NOMO-1 treated with DMSO at 0.1 percent for 48 hours (cell line): ENCODE measurements around the gene SLITRK1.

Source experiments
- DNase-seq: peaks from one replicate; lab custom pipeline; 2025; ENCODE audit not compliant: unreplicated experiment; lab: John Stamatoyannopoulos, UW

Gene SLITRK1

DNA sequence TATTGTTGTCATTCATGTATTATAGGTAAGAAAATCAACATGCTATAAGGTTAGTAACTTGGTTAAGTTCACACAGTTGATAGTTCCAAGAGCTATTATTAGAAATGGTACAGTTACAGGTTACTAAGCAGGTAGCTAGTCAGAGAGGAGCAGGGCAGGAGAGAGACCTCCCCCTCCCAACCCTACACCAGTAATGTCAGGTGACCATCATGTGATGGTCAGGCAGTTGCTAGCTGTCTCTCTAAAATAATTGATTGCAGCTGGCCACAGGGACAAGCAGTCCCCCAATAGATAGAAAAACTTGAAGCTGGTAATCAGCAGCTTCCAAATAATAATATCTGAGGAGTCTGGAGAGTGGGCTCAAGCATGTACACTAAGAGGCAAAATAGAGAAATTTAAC, 14.6 kb downstream of the SLITRK1 start:
- DNase-seq, result no peak

DNA sequence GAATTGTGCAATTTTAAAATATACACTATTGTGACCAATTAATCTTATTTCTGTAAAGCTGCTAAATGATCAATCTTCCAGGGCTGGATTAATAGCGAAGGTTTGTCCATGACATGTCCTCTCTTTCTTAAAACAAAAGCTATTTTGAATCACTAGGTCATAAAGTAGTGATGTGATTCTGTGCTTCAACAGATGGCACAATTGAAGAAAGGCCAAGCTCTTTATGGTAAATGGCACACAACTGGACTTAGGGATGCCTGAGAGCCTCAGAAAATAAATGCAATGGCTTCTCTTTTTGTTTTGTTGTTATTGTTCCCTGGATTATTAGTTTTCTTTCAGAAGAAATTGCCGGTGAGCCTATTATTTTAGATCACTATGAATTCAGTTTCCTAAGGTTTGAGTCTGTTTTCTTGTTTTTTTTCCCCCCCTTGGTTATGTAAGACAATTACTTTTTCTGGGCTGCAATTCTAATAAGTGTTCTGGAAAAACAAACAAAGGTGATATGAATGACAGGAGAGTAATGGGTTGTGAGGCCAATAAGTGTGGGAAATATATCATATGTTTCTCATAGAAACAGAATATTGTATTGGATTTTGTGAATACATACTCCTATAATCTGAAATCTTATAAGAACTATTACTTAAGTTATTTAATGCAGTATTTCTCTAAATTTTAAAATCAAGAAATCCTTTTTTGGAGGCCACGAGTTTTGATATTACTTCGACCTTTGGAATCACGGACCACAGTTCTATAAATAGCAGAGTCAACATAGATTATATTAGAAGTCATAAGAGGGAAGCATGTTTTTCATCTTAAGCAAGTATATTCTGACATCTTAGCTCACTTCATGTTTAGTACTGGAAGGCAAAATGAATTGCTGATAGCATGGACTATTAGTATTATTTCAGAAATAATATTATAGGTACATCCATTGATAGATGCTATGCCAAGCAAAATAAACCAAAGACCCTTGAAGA, 16.8 kb downstream of the SLITRK1 start:
- DNase-seq, result no peak

DNA sequence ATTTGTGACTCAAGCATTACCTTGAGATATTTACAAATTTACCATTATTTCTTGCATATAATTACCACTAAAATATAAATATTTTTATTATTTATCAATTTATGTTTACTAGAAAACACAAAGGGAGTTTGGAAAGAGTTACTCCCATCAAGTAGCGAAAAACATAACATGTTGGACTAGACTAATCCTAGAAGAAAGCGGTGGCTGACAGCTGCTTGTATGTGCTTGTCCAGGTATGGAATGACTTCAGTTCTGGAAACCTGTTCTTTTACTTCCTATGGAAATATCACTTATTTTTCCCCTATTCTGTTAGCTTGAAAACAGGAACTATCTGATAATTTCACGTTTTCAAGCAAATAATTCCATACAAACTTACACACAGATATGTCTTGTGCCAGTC, 28.5 kb downstream of the SLITRK1 start:
- no peak for DNase-seq

DNA sequence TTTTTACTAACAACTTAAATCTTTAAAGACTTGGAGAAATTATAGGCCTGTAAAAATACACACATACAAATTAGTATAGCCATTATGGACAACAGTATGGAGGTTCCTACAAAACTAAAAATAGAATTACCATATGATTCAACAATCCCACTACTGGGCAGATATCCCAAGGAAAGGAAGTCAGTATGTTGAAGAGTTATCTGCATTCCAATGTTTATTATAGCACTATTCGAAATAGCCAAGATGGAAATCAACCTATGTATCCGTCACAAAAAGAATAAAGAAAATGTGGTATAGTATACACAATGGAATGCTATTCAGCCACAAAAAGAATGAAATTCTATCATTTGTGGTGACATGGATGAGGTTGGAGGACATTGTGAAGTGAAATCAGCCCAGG, 37.2 kb downstream of the SLITRK1 start:
- DNase-seq, result no peak

DNA sequence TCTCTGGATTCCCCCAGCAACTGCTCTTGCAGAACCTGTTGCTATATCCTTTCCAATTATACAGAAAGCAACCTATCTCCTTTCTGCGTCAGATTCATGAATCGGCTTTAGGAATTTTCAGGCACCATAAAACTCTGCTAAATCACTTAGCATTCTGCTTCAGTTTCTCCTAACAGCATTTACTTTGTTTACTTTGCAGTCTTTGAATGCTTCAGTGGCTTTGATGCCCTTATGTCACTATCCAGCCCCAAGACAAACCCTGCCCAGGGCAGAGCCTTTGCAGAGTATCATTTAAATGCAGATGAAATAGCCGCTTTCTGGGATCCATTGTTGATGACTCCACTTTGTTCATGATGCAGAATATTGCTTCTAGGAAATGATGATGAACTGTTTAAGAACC, 43.1 kb downstream of the SLITRK1 start:
- no peak for DNase-seq

DNA sequence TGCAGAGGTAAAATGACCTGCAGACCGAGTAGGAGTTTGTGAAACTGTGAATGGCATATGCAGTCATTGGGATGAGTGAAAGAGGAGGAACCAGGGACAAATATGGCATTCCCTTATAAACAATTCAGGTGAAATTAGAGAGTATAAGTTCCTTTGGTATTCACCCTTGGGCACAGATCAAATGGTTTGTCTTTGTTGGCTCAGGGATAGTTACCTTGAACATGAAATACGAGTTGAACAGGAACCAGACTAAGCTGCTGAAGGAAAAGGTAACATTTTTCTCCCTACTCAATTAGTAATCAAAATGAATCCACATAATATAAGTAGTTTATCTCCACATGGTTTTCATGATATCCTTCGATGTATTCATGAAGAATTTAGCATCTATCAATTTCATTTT, 50.5 kb downstream of the SLITRK1 start:
- no peak for DNase-seq

DNA sequence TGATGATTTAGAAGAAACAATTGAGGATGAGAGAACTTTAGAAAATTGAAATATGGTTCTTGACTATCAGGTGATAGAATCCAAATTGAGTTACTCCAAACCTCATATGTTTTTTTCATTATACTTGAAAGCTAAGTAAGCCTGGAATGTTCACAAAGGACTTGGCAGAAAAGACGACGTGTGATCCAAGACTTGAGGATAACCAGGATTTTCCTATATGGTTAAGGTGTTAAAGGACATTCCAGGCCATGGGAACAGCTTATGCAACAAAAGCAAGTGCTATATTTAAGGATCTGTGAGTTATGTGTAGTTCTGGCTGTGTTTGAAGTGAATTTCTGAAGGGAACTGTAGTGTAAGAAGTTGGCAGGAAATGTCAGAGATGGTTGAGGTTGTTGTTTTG, 52.5 kb downstream of the SLITRK1 start:
- no peak for DNase-seq

DNA sequence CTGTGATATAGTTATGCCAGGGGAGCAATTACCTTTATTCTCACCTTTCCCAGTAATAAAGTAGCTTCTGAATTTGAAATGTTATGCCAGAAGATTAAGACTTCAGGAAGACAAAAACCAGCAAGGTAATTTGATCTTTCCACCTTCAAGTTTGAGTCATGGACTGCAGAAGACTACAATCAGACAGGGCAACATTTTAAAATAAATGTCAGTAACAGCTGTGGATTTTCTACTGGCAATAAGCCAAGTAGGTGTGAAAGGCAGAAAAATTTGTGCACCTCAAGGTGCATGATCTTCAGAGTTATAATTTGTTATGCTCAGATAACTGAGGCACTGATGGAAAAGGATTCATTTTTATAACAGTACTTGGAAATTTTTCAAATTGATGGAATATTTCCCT, 54.9 kb downstream of the SLITRK1 start:
- DNase-seq, result no peak
